PC-3 (cell line): ENCODE data around the gene EPHA7. TPM values are rescaled to one million over a fixed set of nuclear protein-coding genes. Genes with fewer than 3 reads are reported as not detected.

Source experiments
- ATAC-seq: fragments of 200-7000 bp; cut with Tn5 transposase; 2 replicates; pipeline ENCODE4 v1.9.1; 2020; ENCODE audit warnings: mild to moderate bottlenecking, moderate library complexity
- BruUV-seq: library from RNA; stranded (reverse); fragments of 400-500 nt; replicated peaks from 2 replicates; lab custom pipeline; 2021; lab: Mats Ljungman, UMichigan
- CTCF ChIA-PET: fragments of 300-600 bp; sonication (Branson Sonifier 250); formaldehyde crosslinking; loops from one replicate; lab custom pipeline; 2022; ENCODE audit warnings: antibody characterized with exemption; lab: Charles Lee
- POLR2A ChIA-PET: fragments of 300-600 bp; sonication (Branson Sonifier 250); formaldehyde crosslinking; loops from one replicate; lab custom pipeline; 2022; ENCODE audit warnings: antibody characterized with exemption; ENCODE audit not compliant: unreplicated experiment; lab: Charles Lee
- DNase-seq: peaks from one replicate; pipeline ENCODE4 v3.0.0-alpha.2; 2015
- H2AFZ ChIP-seq: fragments of 300-600 bp; sonication (generic); 2 replicates; pipeline ENCODE4 v1.6.0; 2016; ENCODE audit warnings: antibody characterized with exemption, low read length
- H3F3A ChIP-seq: fragments of 300-600 bp; sonication (generic); one replicate; pipeline ENCODE4 v1.6.0; 2017; ENCODE audit warnings: antibody characterized with exemption, low read length, control low read depth, mild to moderate bottlenecking; ENCODE audit not compliant: unreplicated experiment
- H3K27ac ChIP-seq: fragments of 300-600 bp; sonication (generic); 2 replicates; pipeline ENCODE4 v1.5.1; 2016; ENCODE audit warnings: mild to moderate bottlenecking, low read length
- H3K27me3 ChIP-seq: fragments of 300-600 bp; sonication (generic); 2 replicates; pipeline ENCODE4 v1.6.1; 2016; ENCODE audit warnings: low read length, mixed read lengths
- H3K36me3 ChIP-seq: fragments of 300-600 bp; sonication (generic); 2 replicates; pipeline ENCODE4 v1.6.1; 2016; ENCODE audit warnings: low read depth, mixed run types, low read length, mixed read lengths
- H3K4me1 ChIP-seq: fragments of 300-600 bp; sonication (generic); 2 replicates; pipeline ENCODE4 v1.5.1; 2016; ENCODE audit warnings: low read length; ENCODE audit not compliant: insufficient read depth
- H3K4me2 ChIP-seq: fragments of 300-600 bp; sonication (generic); 2 replicates; pipeline ENCODE4 v1.6.0; 2016; ENCODE audit warnings: low read length
- H3K4me3 ChIP-seq: fragments of 300-600 bp; sonication (generic); 2 replicates; pipeline ENCODE4 v1.5.1; 2016; ENCODE audit warnings: mild to moderate bottlenecking, low read length, mixed read lengths
- H3K79me2 ChIP-seq: fragments of 300-600 bp; sonication (generic); 2 replicates; pipeline ENCODE4 v1.6.1; 2017; ENCODE audit warnings: low read length, mixed read lengths
- H3K9ac ChIP-seq: fragments of 300-600 bp; sonication (generic); 2 replicates; pipeline ENCODE4 v1.6.0; 2016; ENCODE audit warnings: mild to moderate bottlenecking, low read length
- H3K9me2 ChIP-seq: fragments of 300-600 bp; sonication (generic); replicated peaks from 2 replicates; pipeline ENCODE4 v1.6.1; 2016; ENCODE audit warnings: mixed run types, low read length, mixed read lengths
- H3K9me3 ChIP-seq: fragments of 300-600 bp; sonication (generic); 2 replicates; pipeline ENCODE4 v1.6.1; 2016; ENCODE audit warnings: low read length, mixed read lengths
- H4K20me1 ChIP-seq: fragments of 300-600 bp; sonication (generic); 2 replicates; pipeline ENCODE4 v1.6.1; 2016; ENCODE audit warnings: low read length, mixed read lengths
- EZH2 ChIP-seq: fragments of 300-600 bp; sonication (generic); IDR thresholded peaks from one replicate; pipeline ENCODE4 v1.6.1; 2017; ENCODE audit warnings: antibody characterized with exemption, mild to moderate bottlenecking, low read length; ENCODE audit not compliant: unreplicated experiment
- EZH2phosphoT487 ChIP-seq: fragments of 300-600 bp; sonication (generic); IDR thresholded peaks from 2 replicates; pipeline ENCODE4 v1.6.1; 2018; ENCODE audit warnings: mild to moderate bottlenecking, antibody characterized with exemption, low read length, borderline replicate concordance
- intact Hi-C: fragments of 100-400 bp; cut with micrococcal nuclease; formaldehyde crosslinking; loops from 2 replicates; pipeline ENCODE4 v1.9.0; 2023
- total RNA-seq: library from RNA; depleted of rRNA; stranded (reverse); fragments of >200 nt; gene quantifications from 2 replicates; pipeline ENCODE4 v1.2.3, GENCODE V29; 2014
- TF ChIP-seq, protein P1 (sequence below): fragments of 300-600 bp; sonication (generic); conservative IDR thresholded peaks from 2 replicates; pipeline ENCODE4 v1.5.1; 2017; ENCODE audit warnings: antibody characterized with exemption, low read depth, mild to moderate bottlenecking, low read length

Gene EPHA7
- total RNA-seq, 1 experiment from 2014 or later: 1.4 TPM

DNA sequence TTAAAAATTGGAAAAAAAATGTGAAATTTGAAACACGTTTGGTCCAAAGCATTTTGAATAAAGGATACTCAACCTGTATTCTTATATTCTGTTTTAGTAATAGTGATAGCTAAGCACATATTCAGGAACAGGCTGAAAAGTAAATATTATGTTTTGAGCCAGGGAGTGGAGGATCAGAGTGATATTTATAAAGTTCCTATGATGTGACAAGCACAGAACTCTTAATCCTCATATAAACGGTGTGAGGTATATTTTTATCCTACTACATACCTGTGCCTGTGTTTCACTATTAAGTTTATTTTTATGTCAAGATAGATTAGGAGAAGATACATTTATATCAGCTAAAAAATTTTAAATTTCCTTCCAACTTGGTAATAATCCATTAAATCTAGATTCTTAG lies 225.5 kb downstream of the EPHA7 start:
- no peaks in the 10 kb centered on the region for H3F3A ChIP-seq
- H2AFZ ChIP-seq: no peak overlapping the region
- H3K36me3 ChIP-seq: no peaks in the 10 kb centered on the region
- no peaks in the 10 kb centered on the region for H3K4me1 ChIP-seq
- H3K9ac ChIP-seq: no peak overlapping the region
- ATAC-seq (no peak), DNase-seq (no peak)
- H3K4me3 ChIP-seq: no peak overlapping the region
- BruUV-seq: no TSS peak
- POLR2A ChIA-PET: no interaction called here
- H3K4me2 ChIP-seq: no peak overlapping the region
- no peaks in the 10 kb centered on the region for H3K27me3 ChIP-seq
- no peaks in the 10 kb centered on the region for H3K9me2 ChIP-seq
- TF ChIP-seq EZH2phosphoT487: no peak
- TF ChIP-seq, protein P1, sequence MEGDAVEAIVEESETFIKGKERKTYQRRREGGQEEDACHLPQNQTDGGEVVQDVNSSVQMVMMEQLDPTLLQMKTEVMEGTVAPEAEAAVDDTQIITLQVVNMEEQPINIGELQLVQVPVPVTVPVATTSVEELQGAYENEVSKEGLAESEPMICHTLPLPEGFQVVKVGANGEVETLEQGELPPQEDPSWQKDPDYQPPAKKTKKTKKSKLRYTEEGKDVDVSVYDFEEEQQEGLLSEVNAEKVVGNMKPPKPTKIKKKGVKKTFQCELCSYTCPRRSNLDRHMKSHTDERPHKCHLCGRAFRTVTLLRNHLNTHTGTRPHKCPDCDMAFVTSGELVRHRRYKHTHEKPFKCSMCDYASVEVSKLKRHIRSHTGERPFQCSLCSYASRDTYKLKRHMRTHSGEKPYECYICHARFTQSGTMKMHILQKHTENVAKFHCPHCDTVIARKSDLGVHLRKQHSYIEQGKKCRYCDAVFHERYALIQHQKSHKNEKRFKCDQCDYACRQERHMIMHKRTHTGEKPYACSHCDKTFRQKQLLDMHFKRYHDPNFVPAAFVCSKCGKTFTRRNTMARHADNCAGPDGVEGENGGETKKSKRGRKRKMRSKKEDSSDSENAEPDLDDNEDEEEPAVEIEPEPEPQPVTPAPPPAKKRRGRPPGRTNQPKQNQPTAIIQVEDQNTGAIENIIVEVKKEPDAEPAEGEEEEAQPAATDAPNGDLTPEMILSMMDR: no peak
- no peak for TF ChIP-seq EZH2
- no peak overlapping the region for H3K27ac ChIP-seq
- intact Hi-C loops: no loop called here
- H4K20me1 ChIP-seq: no peaks in the 10 kb centered on the region
- CTCF ChIA-PET: no interaction called here
- no peaks in the 10 kb centered on the region for H3K9me3 ChIP-seq
- H3K79me2 ChIP-seq: no peaks in the 10 kb centered on the region
